Kidney epithelial cell (primary cell): ENCODE results near the gene NR5A1. TPM values are rescaled to one million over a fixed set of nuclear protein-coding genes. Genes with fewer than 3 reads are reported as not detected.

Source experiments
- DNase-seq: peaks from one replicate; pipeline ENCODE4 v3.0.0-alpha.2; 2010; ENCODE audit warnings: low read depth
- H3K27me3 ChIP-seq: 2 replicates; pipeline ENCODE4 v1.6.0; 2011; ENCODE audit warnings: low read length; ENCODE audit not compliant: control insufficient read depth, insufficient read depth
- H3K36me3 ChIP-seq: 2 replicates; pipeline ENCODE4 v1.5.1; 2011; ENCODE audit warnings: low read length; ENCODE audit not compliant: control insufficient read depth, insufficient read depth
- H3K4me3 ChIP-seq: 2 replicates; pipeline ENCODE4 v1.5.1; 2011; ENCODE audit warnings: low read depth, mild to moderate bottlenecking, control low read depth, low read length
- CTCF ChIP-seq: IDR thresholded peaks from 2 replicates; pipeline ENCODE4 v1.5.1; 2011; ENCODE audit warnings: mild to moderate bottlenecking, moderate library complexity, low read length, control low read depth, inconsistent platforms; ENCODE audit not compliant: insufficient read depth, poor library complexity, severe bottlenecking
- total RNA-seq: library from RNA; depleted of rRNA; stranded (reverse); fragments of >200 nt; gene quantifications from 2 replicates; pipeline ENCODE4 v1.2.3, GENCODE V29; 2015

The NR5A1 gene
- total RNA-seq, 1 donor from 2014 or later: not detected

GRCh38 chr9:124477211-124477647 is 30.0 kb downstream of the NR5A1 start:
- DNase-seq: no peak
- Histone ChIP-seq H3K4me3 (no peak overlapping the region), H3K36me3 (no peaks in the 10 kb centered on the region), H3K27me3 (peaks cover 66% of the 10 kb centered on the region)
- TF ChIP-seq CTCF: no peak

GRCh38 chr9:124475868-124476690 is 31.1 kb downstream of the NR5A1 start:
- no peak for TF ChIP-seq CTCF
- no peak for DNase-seq
- H3K4me3 ChIP-seq: no peak overlapping the region
- no peaks in the 10 kb centered on the region for H3K36me3 ChIP-seq
- H3K27me3 ChIP-seq: peaks cover 56% of the 10 kb centered on the region

GRCh38 chr9:124475158-124475867 is 31.9 kb downstream of the NR5A1 start:
- TF ChIP-seq CTCF: no peak

GRCh38 chr9:124474151-124474550 is 33.0 kb downstream of the NR5A1 start:
- no peak overlapping the region for H3K4me3 ChIP-seq
- TF ChIP-seq CTCF: no peak
- H3K36me3 ChIP-seq: no peaks in the 10 kb centered on the region
- peaks cover 47% of the 10 kb centered on the region for H3K27me3 ChIP-seq
- no peak for DNase-seq

More at GRCh38 chr9:124475158-124475867, 31.9 kb downstream of the NR5A1 start:
- no peak for DNase-seq
- Histone ChIP-seq H3K36me3 (no peaks in the 10 kb centered on the region), H3K27me3 (peaks cover 50% of the 10 kb centered on the region), H3K4me3 (no peak overlapping the region)

GRCh38 chr9:124473310-124473709 is 33.9 kb downstream of the NR5A1 start:
- Histone ChIP-seq H3K4me3 (no peak overlapping the region), H3K27me3 (peaks cover 38% of the 10 kb centered on the region), H3K36me3 (no peaks in the 10 kb centered on the region)
- no peak for DNase-seq
- TF ChIP-seq CTCF: no peak
